ENCODE results near the gene FHL2.

Gene FHL2

GRCh38 chr2:105378921-105379383 is 19.9 kb downstream of the FHL2 start:
- DNase-seq (ENCODE audit: low read depth) = no peak

- no peak for DNase-seq (ENCODE audit: low read depth)
Observed at GRCh38 chr2:105378276-105378840, 20.5 kb downstream of the FHL2 start.

GRCh38 chr2:105377871-105378270 is 21.0 kb downstream of the FHL2 start:
- no peak for DNase-seq (ENCODE audit: low read depth)

- DNase-seq (ENCODE audit: low read depth) = no peak
Observed at GRCh38 chr2:105376789-105377240, 22.0 kb downstream of the FHL2 start.

- no peak for DNase-seq (ENCODE audit: low read depth)
Observed at GRCh38 chr2:105376010-105376409, 22.8 kb downstream of the FHL2 start.

GRCh38 chr2:105375001-105375561 is 23.8 kb downstream of the FHL2 start:
- no peak for DNase-seq (ENCODE audit: low read depth)

GRCh38 chr2:105373895-105374401 is 24.9 kb downstream of the FHL2 start:
- DNase-seq (ENCODE audit: low read depth) = no peak

- DNase-seq (ENCODE audit: low read depth) = no peak
Observed at GRCh38 chr2:105373344-105373781, 25.5 kb downstream of the FHL2 start.

- DNase-seq (ENCODE audit: low read depth) = no peak
Observed at GRCh38 chr2:105371810-105372209, 27.0 kb downstream of the FHL2 start.

- no peak for DNase-seq (ENCODE audit: low read depth)
Observed at GRCh38 chr2:105371156-105371555, 27.7 kb downstream of the FHL2 start.

GRCh38 chr2:105369777-105370690 is 28.8 kb downstream of the FHL2 start:
- DNase-seq (ENCODE audit: low read depth) = no peak

- no peak for DNase-seq (ENCODE audit: low read depth)
Observed at GRCh38 chr2:105368759-105369408, 30.0 kb downstream of the FHL2 start.

- DNase-seq (ENCODE audit: low read depth) = no peak
Observed at GRCh38 chr2:105365206-105365605, 33.6 kb downstream of the FHL2 start.

GRCh38 chr2:105364436-105365139 is 34.3 kb downstream of the FHL2 start:
- DNase-seq (ENCODE audit: low read depth) = peak; percentile 63

GRCh38 chr2:105362862-105363591 is 35.8 kb downstream of the FHL2 start:
- no peak for DNase-seq (ENCODE audit: low read depth)

- no peak for DNase-seq (ENCODE audit: low read depth)
Observed at GRCh38 chr2:105361102-105361889, 37.6 kb downstream of the FHL2 start.

- DNase-seq (ENCODE audit: low read depth) = no peak
Observed at GRCh38 chr2:105358593-105358992, 40.3 kb downstream of the FHL2 start.

- no peak for DNase-seq (ENCODE audit: low read depth)
Observed at GRCh38 chr2:105357122-105357521, 41.7 kb downstream of the FHL2 start.

- no peak for DNase-seq (ENCODE audit: low read depth)
Observed at GRCh38 chr2:105344704-105345345, 54.0 kb downstream of the FHL2 start.

GRCh38 chr2:105339414-105339813 is 59.4 kb downstream of the FHL2 start:
- DNase-seq (ENCODE audit: low read depth) = no peak
